COLO668 (cell line): ENCODE results near the gene TXNDC15.
"Not testable (repeated sequence)": the region's sequence is repeated elsewhere in the genome, so short reads cannot be mapped to it uniquely, and the experiment has no call there.

Source experiments
- DNase-seq: peaks from one replicate; lab custom pipeline; 2025; ENCODE audit not compliant: unreplicated experiment; lab: John Stamatoyannopoulos, UW

TXNDC15 gene

GRCh38 chr5:134873987-134874830 lies at the start of gene TXNDC15:
TXNDC15 (plus strand) TSS chr5:134874371; CDS start chr5:134874428, 57 bp downstream.
- DNase-seq: peak; percentile 86

DNA sequence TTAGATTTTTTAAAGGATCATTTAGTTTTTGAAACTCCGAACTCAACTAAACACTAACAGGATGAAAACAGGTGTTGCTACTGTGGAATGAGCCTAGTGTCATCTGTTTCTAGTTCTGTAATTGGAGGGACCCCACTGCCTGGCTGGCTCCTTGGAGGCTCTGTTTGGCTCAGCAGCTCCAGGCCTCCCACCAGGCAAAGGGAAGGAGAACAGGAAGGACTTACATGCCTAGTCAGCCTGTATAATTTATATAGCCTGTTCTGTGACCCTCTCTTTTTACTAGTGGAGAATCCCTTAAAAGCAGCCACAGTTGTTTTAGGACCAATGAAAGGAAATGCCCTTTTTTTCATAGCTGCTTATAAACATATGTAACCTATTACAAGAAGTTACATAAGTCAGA lies 49.5 kb upstream of the TXNDC15 start:
- DNase-seq: no peak

GRCh38 chr5:134825212-134825611 lies 49.0 kb upstream of the TXNDC15 start:
- no peak for DNase-seq

- DNase-seq: no peak
Observed at GRCh38 chr5:134833340-134834032, 40.7 kb upstream of the TXNDC15 start.

DNA sequence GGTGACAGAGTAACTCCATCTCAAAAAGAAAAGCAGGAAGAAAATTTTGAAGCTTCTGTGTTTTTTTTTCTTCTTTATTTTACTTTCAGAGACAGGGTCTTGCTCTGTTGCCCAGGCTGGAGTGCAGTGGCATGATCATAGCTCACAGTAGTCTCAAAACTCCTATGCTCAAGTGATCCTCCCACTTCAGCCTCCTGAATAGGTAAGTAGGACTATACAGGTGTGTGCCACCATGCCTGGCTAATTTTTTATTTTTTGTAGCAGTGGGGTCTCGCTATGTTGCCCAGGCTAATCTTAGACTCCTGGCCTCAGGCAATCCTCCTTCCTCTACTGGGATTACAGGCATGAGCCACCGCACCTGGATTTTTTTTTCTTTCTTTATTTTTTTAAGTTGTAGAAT lies 38.5 kb upstream of the TXNDC15 start:
- DNase-seq: no peak

DNA sequence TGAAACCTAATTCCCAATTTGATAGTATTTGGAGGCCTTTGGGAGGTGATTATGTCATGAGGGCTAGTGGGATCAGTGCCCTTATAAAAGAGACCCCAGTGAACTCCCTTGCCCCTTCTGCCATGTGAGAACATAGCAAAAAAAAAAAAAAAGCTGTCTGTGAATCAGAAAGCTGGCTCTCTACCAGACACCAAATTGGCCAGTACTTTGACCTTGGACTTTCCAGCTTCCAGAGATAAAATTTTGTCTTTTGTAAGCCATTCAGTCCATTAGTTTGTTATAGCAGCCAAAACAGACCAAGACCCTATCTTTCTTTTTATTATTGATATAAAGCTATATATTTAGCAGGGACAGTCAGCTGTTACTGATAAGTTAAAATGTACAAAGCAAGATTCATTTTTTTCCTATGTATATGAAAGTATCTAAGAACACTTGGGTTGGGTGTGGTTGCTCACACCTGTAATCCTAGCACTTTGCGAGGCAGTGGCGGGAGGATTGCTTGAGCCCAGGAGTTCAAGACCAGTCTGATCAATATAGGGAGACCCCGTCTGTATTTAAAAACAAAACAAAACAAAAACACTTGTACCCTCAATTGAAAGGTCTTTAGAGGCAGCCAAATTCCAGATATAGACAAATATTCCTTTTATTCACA lies 36.5 kb upstream of the TXNDC15 start:
- no peak for DNase-seq

DNA sequence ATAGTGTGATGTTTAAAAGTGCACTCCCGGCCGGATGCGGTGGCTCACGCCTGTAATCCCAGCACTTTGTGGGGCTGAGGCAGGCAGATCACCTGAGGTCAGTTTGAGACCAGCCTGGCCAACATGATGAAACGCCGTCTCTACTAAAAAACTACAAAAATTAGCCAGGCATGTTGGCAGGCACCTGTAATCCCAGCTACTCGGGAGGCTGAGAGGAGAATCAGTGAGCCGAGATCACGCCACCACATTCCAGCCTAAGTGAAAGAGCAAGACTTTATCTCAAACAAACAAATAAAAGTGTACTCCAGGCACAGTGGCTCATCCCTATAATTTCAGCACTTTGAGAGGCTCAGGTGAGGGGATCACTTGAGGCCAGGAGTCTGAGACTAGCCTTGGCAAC lies 35.8 kb upstream of the TXNDC15 start:
- DNase-seq: not testable (repeated sequence)

- no peak for DNase-seq
Observed at GRCh38 chr5:134840811-134841210, 33.4 kb upstream of the TXNDC15 start.

GRCh38 chr5:134844252-134844651 lies 29.9 kb upstream of the TXNDC15 start:
- DNase-seq: no peak

GRCh38 chr5:134845335-134845851 lies 28.8 kb upstream of the TXNDC15 start:
- DNase-seq: no peak

- peak; percentile 93 for DNase-seq
Observed at GRCh38 chr5:134845852-134846640, 28.1 kb upstream of the TXNDC15 start, which contains the start of gene C5orf24. C5orf24 (plus strand) TSS chr5:134845968; CDS start chr5:134854901, 8,933 bp downstream.

- no peak for DNase-seq
Observed at GRCh38 chr5:134846641-134846960, 27.6 kb upstream of the TXNDC15 start.

DNA sequence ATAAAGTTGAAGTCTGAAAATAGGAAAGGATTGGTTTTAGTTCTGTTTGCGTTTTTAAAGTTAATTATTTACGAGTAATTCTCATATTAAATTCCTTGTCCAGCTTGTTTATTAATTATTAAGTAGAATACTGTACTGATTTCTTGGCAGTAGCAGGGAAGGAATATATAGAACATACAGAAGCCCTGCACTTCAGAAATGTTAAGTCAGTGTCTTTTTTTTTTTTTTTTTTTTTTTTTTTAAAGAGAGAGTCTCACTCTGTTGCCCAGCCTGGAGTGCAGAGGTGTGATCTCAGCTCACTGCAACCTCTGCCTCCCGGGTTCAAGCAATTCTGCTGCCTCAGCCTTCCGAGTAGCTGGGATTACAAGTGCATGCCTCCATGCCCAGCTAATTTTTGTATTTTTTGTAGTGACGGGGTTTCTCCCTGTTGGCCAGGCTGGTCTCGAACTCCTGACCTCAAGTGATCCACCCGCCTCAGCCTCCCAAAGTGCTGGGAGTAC lies 24.7 kb upstream of the TXNDC15 start:
- DNase-seq: not testable (repeated sequence)

GRCh38 chr5:134851307-134851923 lies 22.8 kb upstream of the TXNDC15 start:
- DNase-seq: no peak

DNA sequence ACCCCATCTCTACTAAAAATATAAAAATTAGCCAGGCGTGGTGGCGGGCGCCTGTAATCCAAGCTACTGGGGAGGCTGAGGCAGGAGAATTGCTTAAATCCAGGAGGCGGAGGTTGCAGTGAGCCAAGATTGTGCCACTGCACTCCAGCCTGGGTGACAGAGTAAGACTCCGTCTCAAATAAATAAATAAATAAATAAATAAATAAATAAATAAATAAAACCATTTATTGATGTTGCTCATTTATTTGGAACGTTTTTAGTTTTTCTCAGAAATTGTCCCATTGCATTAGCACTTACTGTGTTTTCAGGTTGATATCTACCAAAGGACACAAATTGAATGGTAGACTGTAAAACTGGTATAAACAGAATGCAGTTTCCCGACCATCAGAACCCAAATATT lies 17.7 kb upstream of the TXNDC15 start:
- not testable (repeated sequence) for DNase-seq

DNA sequence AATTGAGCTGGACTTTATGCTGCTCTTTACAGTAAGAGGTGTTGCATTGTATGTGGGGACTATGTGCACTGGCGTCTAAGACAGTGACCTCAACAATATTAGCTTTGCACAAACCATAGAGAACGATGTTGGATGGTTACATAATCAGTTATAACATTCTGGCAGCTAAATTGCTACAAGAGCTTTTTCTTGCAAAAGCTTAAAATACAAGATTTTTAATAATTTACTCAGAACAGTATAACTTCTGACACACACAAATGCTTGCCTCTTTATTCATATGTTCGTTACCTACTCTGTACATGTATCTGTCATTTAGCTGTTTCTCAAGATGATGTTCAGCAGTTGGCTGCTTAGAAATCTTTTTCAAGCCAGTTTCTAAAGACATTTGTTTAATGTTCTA lies 16.8 kb upstream of the TXNDC15 start:
- DNase-seq: no peak

DNA sequence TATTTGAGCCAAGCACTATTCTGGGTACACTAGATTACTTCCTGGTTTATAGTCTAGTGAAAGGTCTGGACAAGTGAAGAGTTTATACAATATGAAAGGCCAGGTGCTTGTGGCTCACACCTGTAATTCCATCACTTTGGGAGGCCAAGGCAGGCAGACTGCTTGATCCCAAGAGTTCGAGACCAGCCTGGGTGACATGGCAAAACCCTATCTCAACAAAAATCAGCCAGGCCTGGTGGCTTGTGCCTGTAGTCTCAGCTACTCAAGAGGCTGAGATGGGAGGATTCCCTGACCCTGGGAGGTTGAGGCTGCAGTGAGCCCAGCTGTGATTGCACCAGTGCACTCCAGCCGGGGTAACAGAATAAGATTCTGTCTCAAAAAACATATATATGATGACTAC lies 9.5 kb upstream of the TXNDC15 start:
- no peak for DNase-seq

DNA sequence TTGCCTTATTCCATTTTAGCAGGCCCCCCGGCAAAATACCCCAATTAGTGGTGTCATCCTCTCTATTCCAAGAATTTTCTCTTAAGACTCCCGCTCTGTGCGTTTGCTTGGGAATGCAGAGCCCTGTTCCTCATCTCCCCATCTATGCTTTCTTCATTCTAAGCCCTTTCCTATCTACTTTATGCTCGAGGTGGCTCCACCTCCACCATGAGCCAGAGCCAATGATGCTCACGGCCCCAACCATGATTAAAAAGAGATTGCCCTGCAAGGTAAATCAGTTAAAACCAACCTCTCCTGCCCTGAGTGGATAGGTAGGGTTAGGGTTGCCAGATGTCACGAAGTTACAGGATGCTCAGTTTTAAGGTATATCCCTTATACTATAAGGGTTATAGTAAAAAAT lies 677 bp upstream of the TXNDC15 start:
- no peak for DNase-seq

GRCh38 chr5:134874831-134875655 lies 872 bp downstream of the TXNDC15 start:
- peak; percentile 28 for DNase-seq
